Measurements from ENCODE around the gene ARHGAP22. TPM values are rescaled to one million over a fixed set of nuclear protein-coding genes. Genes with fewer than 3 reads are reported as not detected.

The ARHGAP22 gene
- total RNA-seq, 4 donors from 2014 or later: 2.2 to 9.1 (median 4.8) TPM

GRCh38 chr10:48598243-48598935 is 6.5 kb downstream of the ARHGAP22 start:
- intact Hi-C loops (cut with DNase I): no loop called here
- Histone ChIP-seq H3K4me3 (no peak overlapping the region), H3K27ac (replicated peaks in 1 of 4) (no peak overlapping the region), H3K9me3 (no peaks in the 10 kb centered on the region), H3K36me3 (no peaks in the 10 kb centered on the region), H3K4me1 (peaks cover 0 to 7% (median 0%) of the 10 kb centered on the region in 4 donors), H3K27me3 (peaks cover 0 to under 1% (median 0%) of the 10 kb centered on the region in 4 donors)
- peak; percentile 42 for DNase-seq (ENCODE audit: extremely low spot score)
- TF ChIP-seq CTCF (IDR thresholded peaks at IDR 0.05): no peak
- TF ChIP-seq EP300 (IDR thresholded peaks at IDR 0.05): no peak
- no peak for TF ChIP-seq POLR2AphosphoS5 (IDR thresholded peaks at IDR 0.05)
- no peak for TF ChIP-seq POLR2A (IDR thresholded peaks at IDR 0.05; ENCODE audit: low read depth)
- WGBS: 98% methylated on average over 6 of the region's 7 CpGs

- no peak for DNase-seq (ENCODE audit: extremely low spot score)
- 95% methylated on average over 3 of the region's 3 CpGs for WGBS
- no peaks in the 10 kb centered on the region for H3K27me3 ChIP-seq
- no peaks in the 10 kb centered on the region for H3K36me3 ChIP-seq
- H3K4me3 ChIP-seq: no peak overlapping the region
- intact Hi-C loops (cut with DNase I): no loop called here
- H3K9me3 ChIP-seq: no peaks in the 10 kb centered on the region
- no peak overlapping the region for H3K27ac ChIP-seq (replicated peaks in 1 of 4)
- H3K4me1 ChIP-seq: peaks cover 0 to 7% (median 0%) of the 10 kb centered on the region in 4 donors
- TF ChIP-seq EP300 (IDR thresholded peaks at IDR 0.05) (no peak), POLR2A (IDR thresholded peaks at IDR 0.05; ENCODE audit: low read depth) (no peak), POLR2AphosphoS5 (IDR thresholded peaks at IDR 0.05) (no peak), CTCF (IDR thresholded peaks at IDR 0.05) (no peak)
Measured at GRCh38 chr10:48595539-48595932, 9.3 kb downstream of the ARHGAP22 start.

GRCh38 chr10:48594803-48595538 is 9.9 kb downstream of the ARHGAP22 start:
- no peaks in the 10 kb centered on the region for H3K36me3 ChIP-seq
- no peak for DNase-seq (ENCODE audit: extremely low spot score)
- H3K4me1 ChIP-seq: peaks cover 0 to 6% (median 0%) of the 10 kb centered on the region in 4 donors
- H3K4me3 ChIP-seq: no peak overlapping the region
- TF ChIP-seq POLR2A (IDR thresholded peaks at IDR 0.05; ENCODE audit: low read depth) (no peak), CTCF (IDR thresholded peaks at IDR 0.05) (no peak)
- no peaks in the 10 kb centered on the region for H3K27me3 ChIP-seq
- H3K9me3 ChIP-seq: no peaks in the 10 kb centered on the region
- H3K27ac ChIP-seq (replicated peaks in 1 of 4): no peak overlapping the region
- intact Hi-C loops (cut with DNase I): no loop called here
- 78% methylated on average over 7 of the region's 7 CpGs for WGBS

- no peaks in the 10 kb centered on the region for H3K36me3 ChIP-seq
- no peak overlapping the region for H3K27ac ChIP-seq (replicated peaks in 1 of 4)
- H3K27me3 ChIP-seq: no peaks in the 10 kb centered on the region
- H3K9me3 ChIP-seq: no peaks in the 10 kb centered on the region
- intact Hi-C loops (cut with DNase I): no loop called here
- 83% methylated on average over 4 of the region's 4 CpGs for WGBS
- no peak for TF ChIP-seq POLR2AphosphoS5 (IDR thresholded peaks at IDR 0.05)
- no peak for TF ChIP-seq EP300 (IDR thresholded peaks at IDR 0.05)
- no peak for TF ChIP-seq CTCF (IDR thresholded peaks at IDR 0.05)
- TF ChIP-seq POLR2A (IDR thresholded peaks at IDR 0.05; ENCODE audit: low read depth): no peak
- DNase-seq (ENCODE audit: extremely low spot score): no peak
- H3K4me1 ChIP-seq: peaks cover 0 to 5% (median under 1%) of the 10 kb centered on the region in 4 donors
- no peak overlapping the region for H3K4me3 ChIP-seq
Measured at GRCh38 chr10:48594371-48594770, 10.5 kb downstream of the ARHGAP22 start.
